Cardiac atrium fibroblast (primary cell): Measurements from ENCODE around the gene NENF. TPM values are rescaled to one million over a fixed set of nuclear protein-coding genes. Genes with fewer than 3 reads are reported as not detected.

Experiments used
- total RNA-seq: library from RNA; depleted of rRNA; stranded (reverse); fragments of >200 nt; gene quantifications from 2 replicates; pipeline ENCODE4 v1.2.3, GENCODE V29; 2015

NENF gene
- total RNA-seq, result 31.3 and 48.2 TPM in 2 replicates

GRCh38 chr1:212432661-212433576 is at the start of gene NENF:
NENF (plus strand) TSS chr1:212432920; CDS start chr1:212432944, 24 bp downstream.

GRCh38 chr1:212414328-212415106 is 18.2 kb upstream of the NENF start, which contains the start of gene PACC1:
PACC1 (minus strand) TSS chr1:212414886; CDS start chr1:212414757, 129 bp downstream.

Other genes with a start within 250 kb of the NENF start
- gene PPP2R5A, start 147.5 kb upstream of the NENF start, total RNA-seq, result 19.0 and 23.5 TPM in 2 replicates
- 4.2 and 7.4 TPM in 2 replicates for gene PACC1, start 18.0 kb upstream of the NENF start, total RNA-seq
- 4.0 and 6.3 TPM in 2 replicates for gene ATF3, start 175.8 kb downstream of the NENF start, total RNA-seq